Vagina (tissue), 2 donors: Measurements from ENCODE around the gene NFE2L1.
A peak's percentile ranks its signal among the peaks of the same experiment; 100 is the strongest.

Experiments
- CTCF ChIP-seq, 3 experiments: fragments of 450-650 bp in 2 of 3; fragments of 200-600 bp in 1 of 3; sonication (generic) in 1 of 3; IDR thresholded peaks; one replicate each; pipeline ENCODE4 v1.5.1; 2017 to 2019; ENCODE audit warnings: antibody characterized with exemption in 3 of 3, mild to moderate bottlenecking in 2 of 3, moderate library complexity in 2 of 3
- POLR2AphosphoS5 ChIP-seq, 2 donors: sonication (generic); formaldehyde crosslinking; IDR thresholded peaks; one replicate each; pipeline ENCODE4 v1.9.0; 2017; ENCODE audit warnings: antibody characterized with exemption in 2 of 2, mild to moderate bottlenecking in 2 of 2, low read depth in 1 of 2; ENCODE audit not compliant: insufficient read depth in 1 of 2

GRCh38 chr17:48047741-48048383 is at the start of gene NFE2L1:
- peak; percentile 89 to 97 for TF ChIP-seq POLR2AphosphoS5 (IDR thresholded peaks at IDR 0.05; ENCODE audit: insufficient read depth in 1 of 2, low read depth in 1 of 2)
- TF ChIP-seq CTCF (IDR thresholded peaks at IDR 0.05), result no peak
